ENCODE measurements around the gene AMIGO1.

The AMIGO1 gene, protein sequence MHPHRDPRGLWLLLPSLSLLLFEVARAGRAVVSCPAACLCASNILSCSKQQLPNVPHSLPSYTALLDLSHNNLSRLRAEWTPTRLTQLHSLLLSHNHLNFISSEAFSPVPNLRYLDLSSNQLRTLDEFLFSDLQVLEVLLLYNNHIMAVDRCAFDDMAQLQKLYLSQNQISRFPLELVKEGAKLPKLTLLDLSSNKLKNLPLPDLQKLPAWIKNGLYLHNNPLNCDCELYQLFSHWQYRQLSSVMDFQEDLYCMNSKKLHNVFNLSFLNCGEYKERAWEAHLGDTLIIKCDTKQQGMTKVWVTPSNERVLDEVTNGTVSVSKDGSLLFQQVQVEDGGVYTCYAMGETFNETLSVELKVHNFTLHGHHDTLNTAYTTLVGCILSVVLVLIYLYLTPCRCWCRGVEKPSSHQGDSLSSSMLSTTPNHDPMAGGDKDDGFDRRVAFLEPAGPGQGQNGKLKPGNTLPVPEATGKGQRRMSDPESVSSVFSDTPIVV

DNA sequence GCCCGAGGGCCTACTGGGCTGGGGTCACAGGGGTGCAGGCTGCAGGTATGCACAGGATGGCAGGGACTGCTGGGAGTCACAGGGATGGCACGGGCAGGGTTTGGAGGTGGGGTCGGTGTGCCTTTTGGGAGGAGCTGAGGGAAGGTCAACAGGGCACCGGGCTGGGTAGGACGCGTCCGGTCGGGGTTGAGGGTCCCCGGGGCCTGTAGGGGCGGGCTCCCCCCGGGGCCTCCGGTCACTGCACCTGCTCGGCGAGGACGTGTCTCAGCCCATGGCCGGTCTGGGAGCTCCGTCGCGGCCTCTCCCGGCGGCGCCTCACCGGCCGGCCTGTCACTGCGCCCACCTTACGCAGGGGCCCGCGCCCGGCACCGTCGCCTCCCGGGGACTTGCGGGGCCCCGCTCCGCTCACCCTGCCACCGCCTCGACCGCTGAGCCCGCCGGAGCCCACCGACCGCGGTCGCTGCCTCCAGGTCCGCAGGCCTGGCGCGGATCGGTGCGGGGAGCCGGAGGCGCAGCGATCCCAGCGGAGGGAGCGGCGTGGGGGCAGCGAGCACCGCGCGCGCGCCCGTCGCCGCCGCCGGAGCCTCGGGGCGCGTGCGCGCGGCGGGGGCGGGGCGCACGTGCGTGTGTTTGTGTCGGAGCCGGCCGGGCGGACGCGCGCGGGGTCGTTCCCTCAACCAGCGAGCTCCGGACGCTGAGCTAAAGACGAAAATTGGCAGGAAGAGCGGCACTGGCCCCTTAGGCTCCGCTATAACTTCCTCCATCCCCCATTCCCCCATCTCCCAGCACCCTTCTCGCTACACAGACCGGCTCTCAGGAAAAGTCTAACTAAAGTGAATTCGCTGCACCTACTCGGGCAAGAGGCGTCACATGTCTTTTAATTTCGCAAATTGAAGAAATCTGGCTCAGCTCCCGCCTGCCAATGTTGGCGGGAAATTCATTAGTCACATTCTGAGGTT, at the start of gene AMIGO1:
TSS of gene AMIGO1 (minus strand) at position 552 of the 959 bp plus-strand sequence. CDS start 815 bp downstream, outside the sequence.
- peak in 3 of 4 experiments; percentile 39 to 62 (median 43) for DNase-seq

DNA sequence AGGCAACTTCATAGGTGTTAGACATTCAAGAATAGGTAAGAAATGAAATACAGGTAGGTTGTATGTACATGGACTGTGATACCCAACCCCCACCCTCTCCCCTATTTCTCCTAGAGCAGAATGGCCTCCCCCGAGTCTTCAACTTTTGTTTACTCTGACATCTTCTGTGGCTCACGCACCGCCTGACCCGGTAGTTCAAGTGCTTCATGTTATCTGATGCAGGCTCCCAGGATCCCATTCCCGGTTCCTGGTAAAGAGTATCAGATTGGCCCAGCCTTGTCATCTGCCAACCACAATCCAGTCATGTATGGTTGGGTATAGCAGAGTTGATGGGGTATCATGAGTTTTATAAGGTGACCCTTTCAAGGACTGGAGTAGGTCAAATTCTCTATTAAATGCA, 48.0 kb upstream of the AMIGO1 start:
- DNase-seq = no peak

DNA sequence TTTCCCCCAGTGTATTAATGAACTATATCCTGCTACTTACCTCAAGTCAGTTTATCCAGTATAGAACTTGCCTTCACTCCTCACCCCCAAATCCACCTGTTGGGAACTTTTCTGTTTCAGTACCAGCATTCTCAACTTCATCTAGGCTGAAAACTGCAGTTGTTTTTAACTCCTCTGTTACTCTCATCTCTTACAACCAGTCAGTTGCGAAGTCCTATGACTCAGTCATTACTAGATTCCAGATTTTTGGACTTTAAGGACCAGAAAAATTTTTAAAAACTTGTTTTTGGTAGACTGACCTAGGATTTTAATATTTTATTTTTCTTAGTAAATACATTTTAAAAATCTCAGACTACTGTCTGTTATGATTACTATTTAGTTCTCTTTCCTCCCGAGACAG, 47.0 kb upstream of the AMIGO1 start:
- no peak for DNase-seq

DNA sequence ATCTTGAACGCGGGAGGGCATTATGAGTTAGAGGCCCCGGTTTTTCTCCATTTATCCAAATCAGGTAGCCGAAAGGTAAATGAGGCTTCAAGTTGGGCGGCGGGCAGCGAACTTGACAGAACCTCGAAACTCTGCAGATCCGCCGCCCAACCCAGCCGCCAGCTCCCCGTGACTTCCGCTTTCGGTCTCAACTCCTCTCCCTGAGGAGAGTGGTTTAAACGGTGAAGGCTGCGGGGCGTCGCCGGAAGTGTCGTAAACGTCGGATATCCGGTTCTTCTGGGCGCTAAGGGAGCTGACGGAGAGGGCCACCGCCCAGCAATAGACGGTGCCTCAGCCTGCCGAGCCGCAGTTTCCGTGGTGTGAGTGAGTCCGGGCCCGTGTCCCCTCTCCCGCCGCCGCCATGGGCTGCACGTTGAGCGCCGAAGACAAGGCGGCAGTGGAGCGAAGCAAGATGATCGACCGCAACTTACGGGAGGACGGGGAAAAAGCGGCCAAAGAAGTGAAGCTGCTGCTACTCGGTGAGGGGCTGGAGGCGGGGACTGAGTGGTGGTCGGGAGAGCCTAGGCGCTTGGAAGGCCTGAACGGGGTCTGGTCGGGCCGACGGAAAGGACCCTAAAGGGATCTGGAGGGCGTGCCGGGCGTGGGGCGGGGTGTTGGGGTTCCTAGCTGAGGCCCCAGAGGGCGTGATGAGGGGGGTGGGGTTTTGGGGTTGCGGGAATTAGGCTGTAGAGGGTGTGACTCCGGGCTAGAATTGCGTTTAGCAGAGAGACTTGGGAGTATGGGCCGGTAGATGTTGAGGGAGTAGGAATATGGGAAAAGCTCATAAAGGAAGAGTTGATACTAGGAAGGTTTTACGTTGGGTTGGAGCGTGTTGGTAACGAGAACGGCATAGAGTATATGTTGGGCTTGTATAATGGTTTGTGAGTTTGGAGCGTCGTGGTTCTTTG, 39.1 kb upstream of the AMIGO1 start, which contains the start of gene GNAI3:
TSS of gene GNAI3 (plus strand) at position 295 of the 947 bp plus-strand sequence. CDS start at position 401, 106 bp downstream.
- peak; percentile 79 to 92 (median 87) for DNase-seq

DNA sequence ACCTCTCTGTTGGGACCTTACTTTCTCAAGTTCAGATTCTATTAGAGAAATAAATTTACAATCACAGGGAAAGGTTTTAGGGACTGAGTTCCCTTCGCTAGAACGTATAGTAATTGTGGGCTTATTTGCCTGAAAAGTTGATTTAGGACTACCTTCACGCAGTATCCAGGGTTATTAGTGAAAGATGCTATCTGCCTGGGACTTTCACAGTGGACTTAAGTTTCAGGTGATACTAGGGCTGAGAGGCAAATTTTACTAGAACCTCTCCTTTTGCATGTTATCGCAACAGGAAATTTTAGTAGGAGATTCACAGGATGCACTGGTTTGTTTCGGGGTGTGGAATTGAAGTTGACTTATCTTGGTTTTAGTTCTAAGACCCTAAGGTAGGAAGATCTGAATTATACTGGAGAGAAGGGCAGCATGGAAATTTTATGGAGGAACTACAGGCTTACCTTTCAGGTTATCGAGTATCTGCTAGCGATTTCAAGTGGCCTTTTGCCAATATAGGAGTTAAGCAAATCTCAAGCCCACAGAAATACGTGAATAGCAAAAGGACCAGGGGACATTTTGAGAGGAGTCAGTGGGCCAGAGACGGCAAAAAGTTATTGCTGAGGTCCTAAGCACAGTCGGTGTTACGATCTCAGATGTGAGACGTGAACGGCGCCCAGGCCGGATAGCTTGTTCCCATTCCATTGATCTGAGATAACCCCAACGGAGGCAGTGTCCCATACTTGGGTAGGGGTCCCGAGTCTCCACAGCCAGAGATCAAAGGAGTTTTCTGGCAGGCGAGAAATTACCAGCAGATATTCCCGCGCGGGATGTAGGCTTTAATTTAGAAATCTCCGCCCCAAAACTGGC, 38.2 kb upstream of the AMIGO1 start:
- DNase-seq = peak in 1 of 4 experiments; percentile 32

DNA sequence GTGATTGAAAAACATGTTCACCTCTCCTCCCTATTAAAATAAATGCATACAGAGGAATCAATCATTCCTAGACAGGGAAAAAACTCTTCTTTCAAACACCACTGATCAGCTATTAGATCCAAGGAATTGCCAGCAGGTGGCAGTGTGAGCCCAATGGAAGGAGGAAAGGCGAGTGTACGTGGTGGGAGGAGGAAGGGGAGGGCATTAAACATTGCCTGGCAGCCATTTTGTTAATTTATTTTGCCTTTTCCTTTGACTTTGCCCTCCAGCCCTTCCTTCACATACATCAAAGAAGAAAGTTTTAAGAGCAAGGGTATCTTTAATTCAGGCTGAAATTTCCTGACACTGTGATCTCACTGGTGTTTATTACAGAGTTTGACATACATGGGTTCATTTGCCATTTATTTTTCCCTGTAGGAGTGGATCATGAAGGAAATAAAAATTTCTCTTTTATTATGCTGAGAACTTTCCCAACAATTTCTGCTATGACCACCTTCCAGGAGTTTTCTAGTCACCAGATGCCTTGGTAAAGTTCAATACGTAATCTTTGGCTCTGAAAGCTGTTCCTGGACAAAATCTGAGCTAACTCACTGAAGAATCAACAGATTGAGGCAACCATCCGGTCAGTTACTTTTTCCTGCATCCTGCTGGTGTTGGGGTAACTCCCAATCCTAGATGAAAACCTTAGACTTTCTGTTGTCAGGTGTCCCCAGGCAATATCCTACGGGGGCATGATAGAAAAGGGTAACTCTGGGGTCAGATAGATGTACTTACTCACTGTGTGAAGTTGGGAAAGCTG, 37.0 kb upstream of the AMIGO1 start:
- DNase-seq = peak; percentile 40 to 82 (median 65)

DNA sequence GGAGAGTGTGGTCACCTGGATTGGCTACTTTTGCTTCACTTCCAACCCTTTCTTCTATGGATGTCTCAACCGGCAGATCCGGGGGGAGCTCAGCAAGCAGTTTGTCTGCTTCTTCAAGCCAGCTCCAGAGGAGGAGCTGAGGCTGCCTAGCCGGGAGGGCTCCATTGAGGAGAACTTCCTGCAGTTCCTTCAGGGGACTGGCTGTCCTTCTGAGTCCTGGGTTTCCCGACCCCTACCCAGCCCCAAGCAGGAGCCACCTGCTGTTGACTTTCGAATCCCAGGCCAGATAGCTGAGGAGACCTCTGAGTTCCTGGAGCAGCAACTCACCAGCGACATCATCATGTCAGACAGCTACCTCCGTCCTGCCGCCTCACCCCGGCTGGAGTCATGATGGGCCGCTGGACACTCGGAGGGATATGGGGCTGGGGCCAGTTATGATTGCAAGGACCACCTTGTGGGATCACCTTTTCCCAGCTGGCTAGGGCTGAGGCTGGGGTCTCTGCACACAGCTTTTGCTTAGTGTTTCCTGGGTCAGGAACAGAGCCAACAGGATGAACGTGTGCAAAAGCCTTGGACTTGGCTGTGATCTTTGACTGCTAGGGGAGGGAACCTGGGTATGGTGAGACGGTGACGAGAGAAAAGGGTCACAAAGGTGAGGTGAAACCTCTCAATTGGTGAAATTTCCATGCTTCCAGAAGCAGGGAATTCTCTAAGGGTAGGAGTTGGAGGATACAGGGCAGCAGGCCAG, 34.6 kb upstream of the AMIGO1 start:
- DNase-seq = no peak

DNA sequence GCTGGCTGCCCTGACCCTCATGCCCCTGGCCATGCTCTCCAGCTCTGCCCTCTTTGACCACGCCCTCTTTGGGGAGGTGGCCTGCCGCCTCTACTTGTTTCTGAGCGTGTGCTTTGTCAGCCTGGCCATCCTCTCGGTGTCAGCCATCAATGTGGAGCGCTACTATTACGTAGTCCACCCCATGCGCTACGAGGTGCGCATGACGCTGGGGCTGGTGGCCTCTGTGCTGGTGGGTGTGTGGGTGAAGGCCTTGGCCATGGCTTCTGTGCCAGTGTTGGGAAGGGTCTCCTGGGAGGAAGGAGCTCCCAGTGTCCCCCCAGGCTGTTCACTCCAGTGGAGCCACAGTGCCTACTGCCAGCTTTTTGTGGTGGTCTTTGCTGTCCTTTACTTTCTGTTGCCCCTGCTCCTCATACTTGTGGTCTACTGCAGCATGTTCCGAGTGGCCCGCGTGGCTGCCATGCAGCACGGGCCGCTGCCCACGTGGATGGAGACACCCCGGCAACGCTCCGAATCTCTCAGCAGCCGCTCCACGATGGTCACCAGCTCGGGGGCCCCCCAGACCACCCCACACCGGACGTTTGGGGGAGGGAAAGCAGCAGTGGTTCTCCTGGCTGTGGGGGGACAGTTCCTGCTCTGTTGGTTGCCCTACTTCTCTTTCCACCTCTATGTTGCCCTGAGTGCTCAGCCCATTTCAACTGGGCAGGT, 33.9 kb upstream of the AMIGO1 start:
- DNase-seq = no peak

DNA sequence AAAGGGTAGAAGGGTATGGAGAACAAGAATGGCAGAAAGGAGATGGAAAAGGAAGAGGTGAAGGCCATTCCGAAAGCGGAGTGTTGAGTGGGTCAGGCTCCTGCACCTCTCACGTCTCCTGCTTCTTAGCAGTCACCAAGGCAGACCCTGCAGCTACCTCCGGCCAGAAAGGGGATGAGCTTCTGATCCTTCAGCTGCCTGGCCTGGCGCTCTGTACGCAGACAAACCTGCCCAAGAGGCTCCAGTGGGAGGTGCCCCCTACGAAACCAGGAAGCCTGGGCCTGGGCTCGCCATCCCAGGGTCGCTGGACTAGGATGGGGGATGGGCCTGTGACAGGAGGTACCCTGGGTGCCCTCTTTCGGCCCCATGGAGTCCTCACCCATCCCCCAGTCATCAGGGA, 33.1 kb upstream of the AMIGO1 start:
- no peak for DNase-seq

DNA sequence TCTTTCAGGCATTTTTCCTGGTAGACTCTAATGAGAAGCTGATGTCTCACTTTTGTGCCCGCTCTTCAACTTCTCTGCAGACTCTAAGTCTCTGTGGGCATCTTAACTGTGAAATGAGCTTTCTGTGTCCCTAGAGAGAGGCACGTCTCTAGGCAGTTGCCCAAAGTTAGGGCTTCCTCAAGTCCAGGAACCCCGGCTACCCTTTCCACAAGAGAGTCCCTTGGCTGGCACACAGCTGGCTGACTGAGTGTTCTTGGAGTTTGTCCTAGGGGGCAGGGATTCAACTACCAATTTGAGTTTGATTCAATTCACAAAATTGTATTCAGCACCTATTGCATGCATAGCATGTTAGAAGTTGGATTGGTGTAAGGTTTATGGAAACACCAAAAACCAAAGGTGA, 31.6 kb upstream of the AMIGO1 start:
- no peak for DNase-seq

DNA sequence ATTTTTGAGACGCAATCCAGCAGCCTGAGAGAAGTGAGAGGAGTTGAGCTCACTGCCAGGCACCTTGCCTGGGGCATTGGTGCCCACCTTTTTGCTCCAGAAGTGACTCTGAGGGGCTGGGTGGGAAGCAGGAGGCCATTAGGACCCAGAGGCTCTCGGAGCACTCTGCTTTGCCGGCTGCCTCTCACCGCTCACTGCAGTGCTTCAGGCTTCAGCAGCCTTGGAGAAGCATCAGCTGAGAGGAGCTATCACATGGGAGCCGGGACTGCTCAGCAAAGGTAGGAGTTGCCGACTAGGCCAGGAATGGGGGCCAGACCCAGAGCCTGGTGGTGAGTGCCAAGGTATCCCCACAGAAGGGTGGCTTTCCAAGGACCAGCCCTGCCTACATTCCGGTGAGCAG, 30.1 kb upstream of the AMIGO1 start, which contains the start of gene GPR61:
TSS of gene GPR61 (plus strand) at position 197 of the 400 bp plus-strand sequence. CDS start 3,151 bp downstream, outside the sequence.
- no peak for DNase-seq

DNA sequence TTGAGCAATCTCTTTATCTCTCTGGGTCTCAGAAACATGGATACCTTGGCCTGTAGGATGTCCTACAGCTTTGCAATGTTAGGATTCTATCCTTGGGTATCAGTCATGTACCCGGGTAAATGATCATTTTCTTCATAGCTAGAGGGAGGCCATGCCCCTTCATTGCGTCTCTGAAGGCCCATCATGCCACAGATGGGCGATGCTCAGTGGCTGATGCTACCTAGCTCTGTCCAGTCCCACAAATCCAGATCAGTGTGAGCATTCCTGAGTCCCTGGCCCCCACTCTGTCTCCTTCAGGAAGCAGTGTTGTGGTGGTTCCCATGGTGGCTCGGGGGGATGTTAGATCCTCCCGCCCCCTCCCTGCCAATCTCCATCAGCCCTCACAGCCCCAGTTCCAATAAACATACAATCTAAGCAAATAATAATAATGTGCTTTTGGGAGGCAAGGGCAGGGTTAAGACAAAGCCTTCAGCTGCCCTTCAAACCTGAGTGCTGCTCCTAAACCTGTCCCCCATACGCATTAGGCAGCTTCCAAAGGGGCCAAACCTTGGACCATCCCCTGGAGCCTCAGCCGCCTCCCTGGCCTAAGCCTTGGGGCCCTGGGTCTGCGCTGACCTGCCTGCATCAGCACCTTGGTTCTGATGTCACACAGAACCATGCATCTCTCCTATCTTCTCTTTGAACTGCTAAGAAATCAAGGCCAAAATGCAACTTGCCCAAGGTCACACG, 29.5 kb upstream of the AMIGO1 start:
- no peak for DNase-seq

DNA sequence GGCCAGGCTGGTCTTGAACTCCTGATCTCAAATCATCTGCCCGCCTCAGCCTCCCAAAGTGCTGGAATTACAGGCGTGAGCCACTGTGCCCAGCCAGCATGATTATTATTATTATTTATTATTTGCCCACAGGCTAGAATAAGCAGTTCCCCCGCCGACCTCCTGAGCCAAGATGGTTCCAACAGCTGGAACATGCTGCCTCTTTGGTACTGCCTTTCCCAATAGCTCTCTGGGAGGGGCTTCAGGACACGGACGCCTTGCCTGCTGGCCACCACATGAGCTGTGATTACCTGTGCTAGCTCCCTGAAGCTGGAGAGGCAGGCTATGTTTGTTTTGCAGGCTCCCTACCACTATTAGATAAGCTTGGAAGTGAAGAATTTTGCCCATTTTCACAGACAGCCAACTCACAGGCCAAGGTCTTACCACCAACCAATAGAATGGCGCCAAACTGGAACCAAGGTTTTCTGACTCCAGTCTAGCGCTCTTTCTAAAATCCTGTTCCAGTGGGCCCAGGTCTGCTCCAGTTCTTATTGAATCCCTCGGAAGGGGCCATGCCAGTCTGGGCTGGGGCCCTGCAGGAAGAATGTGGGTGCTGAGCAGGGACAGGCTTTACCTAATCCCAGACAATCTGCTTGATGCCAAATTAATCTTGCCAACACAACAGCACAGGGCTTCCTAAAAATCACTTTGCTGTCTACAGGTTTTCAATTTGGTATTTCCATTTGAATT, 28.1 kb upstream of the AMIGO1 start:
- no peak for DNase-seq

DNA sequence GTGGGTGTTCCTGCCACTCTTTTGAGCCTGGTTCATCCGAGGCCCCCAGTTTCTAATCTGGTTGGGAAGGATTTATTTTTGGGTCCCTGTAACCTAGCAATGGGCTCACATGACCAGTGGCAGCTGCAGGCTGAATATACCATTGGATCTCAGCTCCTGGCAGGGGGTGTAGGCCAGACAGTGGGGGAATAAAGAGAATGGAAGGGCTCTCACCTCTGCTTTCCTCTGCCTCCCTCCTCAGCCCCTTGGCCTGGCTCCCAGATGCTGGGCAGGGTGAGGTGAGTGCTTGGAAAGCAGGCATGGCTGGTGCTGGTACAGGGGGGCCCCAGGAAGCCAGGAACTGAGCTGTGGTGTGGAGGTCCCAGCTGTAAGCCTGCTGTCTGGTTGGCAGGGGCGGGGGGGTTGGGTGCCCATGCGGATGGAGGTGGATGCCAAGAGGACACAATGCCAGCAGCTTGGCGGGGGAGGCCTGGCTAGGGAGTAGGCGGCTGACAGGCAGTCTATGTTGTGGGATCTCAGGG, 26.5 kb upstream of the AMIGO1 start:
- DNase-seq = no peak

DNA sequence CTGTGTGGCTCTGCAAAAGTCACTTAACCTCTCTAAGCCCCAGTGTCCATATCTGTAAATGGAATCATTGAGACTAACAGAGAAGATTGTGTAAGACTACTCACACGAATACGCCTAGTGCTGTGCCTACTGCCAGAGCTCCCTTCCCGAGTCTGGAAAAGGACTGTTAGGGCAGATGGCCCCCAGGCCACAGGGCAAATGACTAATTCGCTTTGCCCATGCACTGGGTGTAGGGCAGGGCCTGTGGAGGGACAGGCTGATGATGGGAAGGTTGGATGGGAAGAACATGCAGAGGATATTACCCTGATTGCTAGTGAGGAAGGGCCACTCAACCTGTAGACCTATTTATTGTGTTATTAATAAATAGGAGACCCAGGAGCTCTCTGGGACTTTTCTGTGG, 26.0 kb upstream of the AMIGO1 start:
- DNase-seq = no peak

DNA sequence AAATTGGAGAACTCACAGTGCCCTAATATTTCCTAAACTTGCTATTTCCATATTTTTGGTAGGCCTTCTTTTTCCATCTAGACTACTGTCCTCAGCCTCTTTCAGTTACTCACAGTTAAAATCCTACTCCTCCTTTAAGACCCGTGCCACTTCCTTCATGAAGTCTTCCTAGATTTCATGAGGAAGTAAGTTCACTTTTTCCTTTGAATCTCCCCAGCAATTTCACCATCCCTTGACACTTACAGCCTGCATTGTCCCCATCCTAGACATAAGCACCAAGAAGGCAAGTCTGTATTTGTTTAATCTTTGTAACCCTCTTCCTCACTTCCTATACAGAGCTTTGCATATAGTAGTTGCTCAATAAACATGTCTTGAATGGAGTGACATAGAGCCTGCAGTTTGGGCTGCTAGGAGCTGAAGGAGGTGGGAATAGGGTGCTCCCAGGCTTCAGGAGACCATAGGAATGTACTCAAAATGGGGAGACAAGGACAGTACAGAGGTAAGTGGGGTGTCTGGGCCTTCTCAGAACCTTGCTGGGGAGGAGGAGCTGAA, 24.9 kb upstream of the AMIGO1 start:
- DNase-seq = no peak

All from activated naive CD4-positive, alpha-beta T cell (primary cell).